Neural cell (in vitro differentiated cells): Measurements from ENCODE around the gene ZNF532. TPM values are rescaled to one million over a fixed set of nuclear protein-coding genes. Genes with fewer than 3 reads are reported as not detected.

ENCODE experiments used
- H2AFZ ChIP-seq: fragments of 200-600, 300-800 bp; sonication (generic), shearing (Covaris generic); 2 replicates; pipeline ENCODE4 v1.6.0; 2014; ENCODE audit warnings: low read depth, mild to moderate bottlenecking, antibody characterized with exemption, low read length, moderate library complexity
- H3F3A ChIP-seq: fragments of 200-600 bp; shearing (Covaris generic); 2 replicates; pipeline ENCODE4 v1.6.1; 2016; ENCODE audit warnings: mild to moderate bottlenecking, moderate library complexity, mixed read lengths, antibody characterized with exemption, low read length; ENCODE audit not compliant: insufficient read depth, poor library complexity, severe bottlenecking
- H3K27ac ChIP-seq: fragments of 200-600, 300-800 bp; sonication (generic), shearing (Covaris generic); 2 replicates; pipeline ENCODE4 v1.5.1; 2014; ENCODE audit warnings: mild to moderate bottlenecking, low read length, moderate library complexity
- H3K27me3 ChIP-seq: fragments of 300-800, 200-600 bp; sonication (generic), shearing (Covaris generic); 2 replicates; pipeline ENCODE4 v1.6.0; 2014; ENCODE audit warnings: mild to moderate bottlenecking, low read depth, low read length, moderate library complexity; ENCODE audit not compliant: insufficient read depth
- H3K36me3 ChIP-seq: fragments of 300-800, 200-600 bp; sonication (generic), shearing (Covaris generic); 2 replicates; pipeline ENCODE4 v1.5.1; 2014; ENCODE audit warnings: mild to moderate bottlenecking, antibody characterized with exemption, low read length, moderate library complexity; ENCODE audit not compliant: insufficient read depth
- H3K4me2 ChIP-seq: fragments of 300-800, 200-600 bp; sonication (generic), shearing (Covaris generic); 2 replicates; pipeline ENCODE4 v1.6.0; 2014; ENCODE audit warnings: mild to moderate bottlenecking, low read length
- H3K4me3 ChIP-seq: fragments of 300-800, 200-600 bp; sonication (generic), shearing (Covaris generic); 2 replicates; pipeline ENCODE4 v1.5.1; 2014; ENCODE audit warnings: mild to moderate bottlenecking, low read length, moderate library complexity
- H3K79me2 ChIP-seq: fragments of 200-600 bp; shearing (Covaris generic); replicated peaks from 2 replicates; pipeline ENCODE4 v1.6.0; 2014; ENCODE audit warnings: mild to moderate bottlenecking, low read length, moderate library complexity; ENCODE audit not compliant: insufficient read depth
- H3K9ac ChIP-seq: fragments of 300-800, 200-600 bp; sonication (generic), shearing (Covaris generic); 2 replicates; pipeline ENCODE4 v1.6.1; 2016; ENCODE audit warnings: mild to moderate bottlenecking, low read length, mixed read lengths
- H3K9me2 ChIP-seq: fragments of 200-600 bp; shearing (Covaris generic); 2 replicates; pipeline ENCODE4 v1.6.1; 2016; ENCODE audit warnings: mild to moderate bottlenecking, low read length, mixed read lengths; ENCODE audit not compliant: insufficient read depth
- H3K9me3 ChIP-seq: fragments of 200-600, 300-800 bp; sonication (generic), shearing (Covaris generic); 2 replicates; pipeline ENCODE4 v1.6.1; 2016; ENCODE audit warnings: mild to moderate bottlenecking, mixed run types, low read length, moderate library complexity, mixed read lengths
- H4K20me1 ChIP-seq: fragments of 200-600 bp; shearing (Covaris generic); 2 replicates; pipeline ENCODE4 v1.6.1; 2016; ENCODE audit warnings: mild to moderate bottlenecking, mixed run types; ENCODE audit not compliant: insufficient read depth
- CTCF ChIP-seq: fragments of 450-650 bp; IDR thresholded peaks from 2 replicates; pipeline ENCODE4 v1.5.1; 2014; ENCODE audit warnings: antibody characterized with exemption, mild to moderate bottlenecking, moderate library complexity; ENCODE audit not compliant: poor library complexity, severe bottlenecking
- EP300 ChIP-seq: fragments of 450-650 bp; conservative IDR thresholded peaks from 2 replicates; pipeline ENCODE4 v1.6.1; 2014; ENCODE audit warnings: antibody characterized with exemption, mild to moderate bottlenecking, moderate library complexity; ENCODE audit not compliant: poor library complexity, severe bottlenecking
- EZH2 ChIP-seq: fragments of 200-600, 300-800 bp; shearing (Covaris generic), sonication (generic); IDR thresholded peaks from 2 replicates; pipeline ENCODE4 v1.6.1; 2014; ENCODE audit warnings: antibody characterized with exemption, low read length, borderline replicate concordance, mild to moderate bottlenecking; ENCODE audit not compliant: insufficient read depth, poor library complexity, severe bottlenecking
- MXI1 ChIP-seq: fragments of 450-650 bp; conservative IDR thresholded peaks from 2 replicates; pipeline ENCODE4 v1.6.1; 2014; ENCODE audit warnings: antibody characterized with exemption, mild to moderate bottlenecking; ENCODE audit not compliant: poor library complexity, severe bottlenecking
- POLR2AphosphoS5 ChIP-seq: IDR thresholded peaks from 2 replicates; pipeline ENCODE4 v1.6.1; 2012
- RAD21 ChIP-seq: fragments of 450-650 bp; conservative IDR thresholded peaks from 2 replicates; pipeline ENCODE4 v1.6.1; 2014; ENCODE audit warnings: antibody characterized with exemption, mild to moderate bottlenecking, moderate library complexity
- REST ChIP-seq: IDR thresholded peaks from 2 replicates; pipeline ENCODE4 v1.6.1; 2012; ENCODE audit warnings: borderline replicate concordance
- SMC3 ChIP-seq: fragments of 450-650 bp; conservative IDR thresholded peaks from 2 replicates; pipeline ENCODE4 v1.6.1; 2014; ENCODE audit warnings: antibody characterized with exemption, mild to moderate bottlenecking, moderate library complexity; ENCODE audit not compliant: poor library complexity
- TAF1 ChIP-seq: IDR thresholded peaks from 2 replicates; pipeline ENCODE4 v1.6.1; 2012; ENCODE audit warnings: low read depth
- polyA plus RNA-seq: library from polyadenylated mRNA; depleted of rRNA; stranded (reverse); fragments of >200 nt; gene quantifications from 2 replicates; pipeline ENCODE4 v1.2.3, GENCODE V29; 2014

ZNF532 gene
- polyA plus RNA-seq, 1 donor from 2014 or later: 119 TPM

GRCh38 chr18:58953627-58954026, 89.0 kb downstream of the ZNF532 start:
- Histone ChIP-seq H3K4me3 (no peak overlapping the region), H3K9ac (no peak overlapping the region), H4K20me1 (no peaks in the 10 kb centered on the region), H3K79me2 (peaks cover 8% of the 10 kb centered on the region), H2AFZ (no peak overlapping the region), H3K27me3 (no peaks in the 10 kb centered on the region), H3F3A (no peaks in the 10 kb centered on the region), H3K27ac (no peak overlapping the region), H3K9me3 (no peaks in the 10 kb centered on the region), H3K4me2 (no peak overlapping the region), H3K9me2 (no peaks in the 10 kb centered on the region), H3K36me3 (peaks cover 16% of the 10 kb centered on the region)
- TF ChIP-seq CTCF (no peak), EP300 (no peak), EZH2 (no peak), RAD21 (no peak), TAF1 (no peak), MXI1 (no peak), SMC3 (no peak), REST (no peak), POLR2AphosphoS5 (no peak)

- Histone ChIP-seq H3K9me2 (no peaks in the 10 kb centered on the region), H3K4me3 (no peak overlapping the region), H4K20me1 (no peaks in the 10 kb centered on the region), H3K4me2 (no peak overlapping the region), H3K9ac (no peak overlapping the region), H3K79me2 (peaks cover 14% of the 10 kb centered on the region), H3K27ac (no peak overlapping the region), H3F3A (no peaks in the 10 kb centered on the region), H3K27me3 (no peaks in the 10 kb centered on the region), H3K36me3 (peaks cover 16% of the 10 kb centered on the region), H3K9me3 (no peaks in the 10 kb centered on the region), H2AFZ (no peak overlapping the region)
- TF ChIP-seq CTCF: no peak
- no peak for TF ChIP-seq EZH2
- no peak for TF ChIP-seq TAF1
- TF ChIP-seq SMC3: no peak
- TF ChIP-seq EP300: no peak
- TF ChIP-seq POLR2AphosphoS5: no peak
- no peak for TF ChIP-seq RAD21
- no peak for TF ChIP-seq REST
- no peak for TF ChIP-seq MXI1
Measured at GRCh38 chr18:58955001-58955400, 90.3 kb downstream of the ZNF532 start.
